Heart left ventricle (tissue), 13 donors: Measurements from ENCODE around the gene FYCO1.

ENCODE experiments used
- POLR2A ChIP-seq, 2 donors: fragments of 450-650 bp; IDR thresholded peaks; one replicate each; pipeline ENCODE4 v1.6.1; 2017; ENCODE audit warnings: antibody characterized with exemption in 2 of 2, mild to moderate bottlenecking in 2 of 2, moderate library complexity in 2 of 2
- TF ChIP-seq, protein P1 (sequence below), 12 donors: fragments of 200-600 bp; sonication (generic) in 4 of 12; IDR thresholded peaks; one replicate each; pipeline versions ENCODE4 v1.5.0 to v1.8.0; 2018 to 2022; ENCODE audit warnings: antibody characterized with exemption in 12 of 12, mild to moderate bottlenecking in 5 of 12
- donor health status: ischemic (EF 13 %, LVEDD 7.1; RV severe dilation, severe dysfunction).
- donor health status: DM: no; HTN: yes; CAD: no.
- donor health status: DM: no; HTN: no; CAD: no.
- donor health status: ischemic (EF 25% LVEDD 6.9; RV normal size, moderate dysfunction).
- donor health status: ischemic (EF 25% LVEDD 5.7; RV mildly dilated, moderate dysfunction).
- donor health status: ischemic (EF 35%, LVEDD 5.7; RV mildly dilated, moderate dysfunction).
- donor health status: nonischemic (EF 11% LVEDD 7.7; RV severe dilation, severe dysfunction).
- donor health status: DM: yes; HTN: yes; CAD: no.
- donor health status: PGD.
- donor health status: ischemic (EF 29% LVEDD 5.4; RV normal size, mild dysfunction).
- donor health status: nonischemic (EF 23%, LVEDD 6.1; RV moderate dilation, normal function).

GRCh38 chr3:45972534-45973402, 22.9 kb downstream of the FYCO1 start:
- TF ChIP-seq, protein P1, sequence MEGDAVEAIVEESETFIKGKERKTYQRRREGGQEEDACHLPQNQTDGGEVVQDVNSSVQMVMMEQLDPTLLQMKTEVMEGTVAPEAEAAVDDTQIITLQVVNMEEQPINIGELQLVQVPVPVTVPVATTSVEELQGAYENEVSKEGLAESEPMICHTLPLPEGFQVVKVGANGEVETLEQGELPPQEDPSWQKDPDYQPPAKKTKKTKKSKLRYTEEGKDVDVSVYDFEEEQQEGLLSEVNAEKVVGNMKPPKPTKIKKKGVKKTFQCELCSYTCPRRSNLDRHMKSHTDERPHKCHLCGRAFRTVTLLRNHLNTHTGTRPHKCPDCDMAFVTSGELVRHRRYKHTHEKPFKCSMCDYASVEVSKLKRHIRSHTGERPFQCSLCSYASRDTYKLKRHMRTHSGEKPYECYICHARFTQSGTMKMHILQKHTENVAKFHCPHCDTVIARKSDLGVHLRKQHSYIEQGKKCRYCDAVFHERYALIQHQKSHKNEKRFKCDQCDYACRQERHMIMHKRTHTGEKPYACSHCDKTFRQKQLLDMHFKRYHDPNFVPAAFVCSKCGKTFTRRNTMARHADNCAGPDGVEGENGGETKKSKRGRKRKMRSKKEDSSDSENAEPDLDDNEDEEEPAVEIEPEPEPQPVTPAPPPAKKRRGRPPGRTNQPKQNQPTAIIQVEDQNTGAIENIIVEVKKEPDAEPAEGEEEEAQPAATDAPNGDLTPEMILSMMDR (IDR thresholded peaks at IDR 0.05) = no peak
- TF ChIP-seq POLR2A (IDR thresholded peaks at IDR 0.05) = no peak
